K562 (cell line): ENCODE data around the gene APP. TPM values are rescaled to one million over a fixed set of nuclear protein-coding genes. Genes with fewer than 3 reads are reported as not detected.

ENCODE experiments used
- ATAC-seq: fragments of 200-7000 bp; cut with Tn5 transposase; 3 replicates; pipeline ENCODE4 v1.9.1; 2020; ENCODE audit warnings: moderate library complexity
- BruUV-seq: library from RNA; stranded (reverse); fragments of 400-500 nt; replicated peaks from 2 replicates; lab custom pipeline; 2021; lab: Mats Ljungman, UMichigan
- CTCF ChIA-PET: fragments of 300-600 bp; formaldehyde crosslinking; extraction: SDS; loops from one replicate; lab custom pipeline; 2021; ENCODE audit warnings: low intra/inter-chr PET ratio; lab: Yijun Ruan, JAX
- POLR2A ChIA-PET: fragments of 300-600, 350-650 bp; sonication (Branson Sonifier 250); formaldehyde crosslinking; extraction: SDS; loops from one replicate; lab custom pipeline; 2021; ENCODE audit warnings: antibody characterized with exemption, inconsistent platforms; lab: Yijun Ruan, JAX
- DNase-seq, 4 experiments: peaks; one replicate each; pipeline versions ENCODE4 v3.0.0 to v3.0.0-alpha.2; 2011 to 2018; ENCODE audit warnings: low spot score in 3 of 4, mixed read lengths in 3 of 4; ENCODE audit errors: extremely low read depth in 1 of 4
- FAIRE-seq: peaks from 2 replicates; lab custom pipeline; 2011; peaks lifted over from hg19 to GRCh38; lab: Jason Lieb, UNC
- H2AFZ ChIP-seq: 2 replicates; pipeline ENCODE4 v1.6.0; 2011; ENCODE audit warnings: low read depth, low read length, control low read depth, inconsistent platforms
- H3K27ac ChIP-seq: fragments of 200-600 bp; 3 replicates; pipeline ENCODE4 v1.8.0; 2011; ENCODE audit warnings: low read depth, mild to moderate bottlenecking, control low read depth, inconsistent platforms, low read length, moderate library complexity, mixed read lengths; ENCODE audit errors: extremely low read depth
- H3K27me3 ChIP-seq, 2 experiments: fragments of 300-600 bp in 1 of 2; 2 replicates in 1 of 2; 3 replicates in 1 of 2; pipeline versions ENCODE4 v1.6.0 to v1.8.0; 2011; ENCODE audit warnings: inconsistent platforms in 2 of 2, low read length in 2 of 2, mild to moderate bottlenecking in 1 of 2, mixed read lengths in 1 of 2, moderate library complexity in 1 of 2; ENCODE audit not compliant: control insufficient read depth in 2 of 2, insufficient read depth in 2 of 2
- H3K36me3 ChIP-seq: fragments of 300-600 bp; 3 replicates; pipeline ENCODE4 v1.8.0; 2011; ENCODE audit warnings: mild to moderate bottlenecking, low read length, inconsistent platforms; ENCODE audit not compliant: control insufficient read depth, insufficient read depth
- H3K4me1 ChIP-seq, 2 experiments: fragments of 200-600 bp in 1 of 2; replicated peaks in 1 of 2; 2 replicates in 1 of 2; 3 replicates in 1 of 2; pipeline versions ENCODE4 v1.5.1 to v1.8.0; 2011; ENCODE audit warnings: inconsistent platforms in 2 of 2, low read length in 2 of 2, mild to moderate bottlenecking in 1 of 2, mixed read lengths in 1 of 2, moderate library complexity in 1 of 2; ENCODE audit not compliant: control insufficient read depth in 2 of 2, insufficient read depth in 2 of 2
- H3K4me2 ChIP-seq: 2 replicates; pipeline ENCODE4 v1.6.1; 2011; ENCODE audit warnings: low read length, control low read depth, inconsistent platforms, mixed read lengths; ENCODE audit not compliant: insufficient read depth
- H3K4me3 ChIP-seq: fragments of 200-600 bp; sonication (generic), shearing (Covaris generic); 2 replicates; pipeline ENCODE4 v1.5.1; 2016; ENCODE audit warnings: control low read depth, inconsistent platforms
- H3K79me2 ChIP-seq: fragments of 200-600 bp; 3 replicates; pipeline ENCODE4 v1.8.0; 2011; ENCODE audit warnings: low read length, inconsistent platforms; ENCODE audit not compliant: control insufficient read depth, insufficient read depth
- H3K9ac ChIP-seq, 2 experiments: 2 replicates each; pipeline versions ENCODE4 v1.6.0 to v1.6.1; 2011; ENCODE audit warnings: low read depth in 2 of 2, low read length in 2 of 2, control low read depth in 1 of 2, inconsistent platforms in 1 of 2, mild to moderate bottlenecking in 1 of 2, mixed read lengths in 1 of 2; ENCODE audit not compliant: insufficient read depth in 1 of 2
- H3K9me1 ChIP-seq: one replicate; pipeline ENCODE4 v1.6.0; 2011; ENCODE audit warnings: inconsistent platforms, mild to moderate bottlenecking, low read length, moderate library complexity; ENCODE audit not compliant: control insufficient read depth, insufficient read depth
- H3K9me3 ChIP-seq: replicated peaks from 2 replicates; pipeline ENCODE4 v1.5.1; 2011; ENCODE audit warnings: low read depth, low read length, inconsistent platforms; ENCODE audit not compliant: control insufficient read depth, insufficient read depth
- H4K20me1 ChIP-seq: replicated peaks from 2 replicates; pipeline ENCODE4 v1.6.1; 2011; ENCODE audit warnings: low read length, inconsistent platforms, mixed read lengths; ENCODE audit not compliant: control insufficient read depth, insufficient read depth
- CBX3 ChIP-seq, 2 experiments: IDR thresholded peaks; 1 replicate in 1 of 2; 2 replicates in 1 of 2; pipeline ENCODE4 v1.6.1; 2012; ENCODE audit warnings: inconsistent platforms in 2 of 2, low read length in 2 of 2, borderline replicate concordance in 1 of 2, control low read depth in 1 of 2
- KLF1 ChIP-seq: fragments of 450-650 bp; IDR thresholded peaks from 2 replicates; pipeline ENCODE4 v1.6.1; 2016; ENCODE audit warnings: missing genetic modification characterization, missing compliant biosample characterization
- SAFB ChIP-seq: fragments of 200-400 bp; formaldehyde crosslinking; IDR thresholded peaks from 2 replicates; pipeline ENCODE4 v1.6.1; 2017; ENCODE audit warnings: low read depth, low read length, borderline replicate concordance
- SAFB2 ChIP-seq: fragments of 200-400 bp; formaldehyde crosslinking; IDR thresholded peaks from 2 replicates; pipeline ENCODE4 v1.6.1; 2018; ENCODE audit warnings: borderline replicate concordance, low read length, low read depth, moderate library complexity; ENCODE audit not compliant: severe bottlenecking
- ZNF184 ChIP-seq: sonication (generic); formaldehyde crosslinking; IDR thresholded peaks from 2 replicates; pipeline ENCODE4 v1.5.0; 2020; ENCODE audit warnings: missing genetic modification reagents
- WGBS: fragments of 100-300 bp; shearing (Covaris generic); methylation state at CpG from one replicate; pipeline ENCODE4 v1.1.6; 2016; ENCODE audit warnings: low coverage, mixed read lengths; ENCODE audit not compliant: insufficient coverage; ENCODE audit errors: missing lambda C conversion rate; 5-methylcytosine and 5-hydroxymethylcytosine counted together
- in situ Hi-C: fragments of 300-500 bp; cut with MboI; formaldehyde crosslinking; loops from 4 replicates; pipeline ENCODE4 v1.15.0; 2018; ENCODE audit warnings: inconsistent platforms, mixed read lengths
- intact Hi-C: fragments of 100-400 bp; cut with micrococcal nuclease; formaldehyde crosslinking; loops from 2 replicates; pipeline ENCODE4 v1.14.2; 2022
- polyA plus RNA-seq, 8 experiments: library from polyadenylated mRNA; depleted of rRNA in 4 of 8; stranded (reverse) in 5 of 8; unstranded in 3 of 8; fragments of >200 nt; fragmentation: Nextera tagmentation in 2 of 8; fragmentation: Illumina TruSeq in 1 of 8; extraction: Ambion mirVana in 2 of 8; extraction: Trizol in 1 of 8; gene quantifications; 2 replicates each; pipeline versions ENCODE4 v1.2.1 to v1.2.3, GENCODE V29; 2011 to 2014; ENCODE audit warnings: inconsistent platforms in 1 of 8, missing spikeins in 1 of 8
- total RNA-seq, 7 experiments: library from RNA; depleted of rRNA in 6 of 7; stranded (reverse); fragments of >200 nt in 6 of 7; fragmentation: Illumina TruSeq in 2 of 7; extraction: Trizol in 2 of 7; gene quantifications; 2 replicates each; pipeline versions ENCODE4 v1.2.1 to v1.2.3, GENCODE V29; 2011 to 2021; ENCODE audit warnings: low replicate concordance in 1 of 7
- TF ChIP-seq, protein P1 (sequence below), 3 experiments: fragments of 200-800 bp in 1 of 3; sonication (Bioruptor generic) in 1 of 3; sonication (generic) in 1 of 3; formaldehyde crosslinking in 1 of 3; IDR thresholded peaks; 2 replicates each; pipeline versions ENCODE4 v1.6.1 to v1.8.0; 2016 to 2022; ENCODE audit warnings: mild to moderate bottlenecking in 2 of 3, missing compliant biosample characterization in 2 of 3, missing genetic modification characterization in 2 of 3, missing genetic modification reagents in 1 of 3

APP gene
- total and polyA plus RNA-seq, 9 of the 15 experiments (the other 6 are each of a cell fraction or from before 2014, with no cell fraction given): 0.01 to 1.5 (median 0.16) TPM; not detected in 5

DNA sequence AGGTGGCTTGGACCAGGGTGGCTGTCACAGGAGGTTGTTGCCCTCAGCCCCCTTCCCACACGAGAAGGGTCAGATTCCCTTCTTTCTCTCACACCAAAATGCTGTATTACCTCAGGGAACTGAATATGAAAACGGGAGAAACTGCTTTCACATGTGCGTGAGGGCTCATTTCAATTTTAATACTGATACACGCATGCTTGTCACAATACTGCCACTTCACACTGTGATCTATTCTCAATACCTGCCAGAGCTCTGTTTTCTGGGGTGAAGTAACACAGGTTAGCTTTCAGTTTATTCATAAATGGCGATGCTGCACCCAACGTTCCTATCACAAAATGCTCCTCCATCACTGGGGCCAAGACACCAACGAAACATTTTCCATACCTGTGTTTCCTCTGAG, 181.8 kb downstream of the APP start:
- H3K9me1 ChIP-seq: no peaks in the 10 kb centered on the region
- H3K4me1 ChIP-seq: no peaks in the 10 kb centered on the region
- DNase-seq: no peak
- ChIA-PET POLR2A (no interaction called here), CTCF (no interaction called here)
- H3K27ac ChIP-seq: no peak overlapping the region
- no peaks in the 10 kb centered on the region for H3K27me3 ChIP-seq
- no peaks in the 10 kb centered on the region for H3K9me3 ChIP-seq
- no peaks in the 10 kb centered on the region for H3K36me3 ChIP-seq
- FAIRE-seq: no peak
- H3K4me2 ChIP-seq: no peak overlapping the region
- no peaks in the 10 kb centered on the region for H4K20me1 ChIP-seq
- H3K9ac ChIP-seq: no peak overlapping the region
- no peak overlapping the region for H2AFZ ChIP-seq
- no peaks in the 10 kb centered on the region for H3K79me2 ChIP-seq
- no TSS peak for BruUV-seq
- 1% methylated on average over 7 of the region's 7 CpGs for WGBS
- TF ChIP-seq, protein P1, sequence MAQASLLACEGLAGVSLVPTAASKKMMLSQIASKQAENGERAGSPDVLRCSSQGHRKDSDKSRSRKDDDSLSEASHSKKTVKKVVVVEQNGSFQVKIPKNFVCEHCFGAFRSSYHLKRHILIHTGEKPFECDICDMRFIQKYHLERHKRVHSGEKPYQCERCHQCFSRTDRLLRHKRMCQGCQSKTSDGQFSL (CRISPR knock-in tag; IDR thresholded peaks at IDR 0.05): no peak
- TF ChIP-seq, protein P1 (tag; IDR thresholded peaks at IDR 0.05): no peak
- TF ChIP-seq SAFB2 (no peak), ZNF184 (CRISPR knock-in tag) (no peak), CBX3 (IDR thresholded peaks at IDR 0.05; ENCODE audit: borderline replicate concordance in 1 of 2, low read length in 2 of 2) (no peak), SAFB (no peak), KLF1 (tag) (no peak)
- intact Hi-C loops: no loop called here
- no peak overlapping the region for H3K4me3 ChIP-seq
- in situ Hi-C loops: no loop called here
- no peak for ATAC-seq
